Measurements from ENCODE around the gene VAV2.

VAV2 gene

GRCh38 chr9:133823189-133824105 lies 168.7 kb downstream of the VAV2 start:
- no peak for DNase-seq (ENCODE audit: low read depth in 2 of 3, low spot score in 2 of 3)

DNA sequence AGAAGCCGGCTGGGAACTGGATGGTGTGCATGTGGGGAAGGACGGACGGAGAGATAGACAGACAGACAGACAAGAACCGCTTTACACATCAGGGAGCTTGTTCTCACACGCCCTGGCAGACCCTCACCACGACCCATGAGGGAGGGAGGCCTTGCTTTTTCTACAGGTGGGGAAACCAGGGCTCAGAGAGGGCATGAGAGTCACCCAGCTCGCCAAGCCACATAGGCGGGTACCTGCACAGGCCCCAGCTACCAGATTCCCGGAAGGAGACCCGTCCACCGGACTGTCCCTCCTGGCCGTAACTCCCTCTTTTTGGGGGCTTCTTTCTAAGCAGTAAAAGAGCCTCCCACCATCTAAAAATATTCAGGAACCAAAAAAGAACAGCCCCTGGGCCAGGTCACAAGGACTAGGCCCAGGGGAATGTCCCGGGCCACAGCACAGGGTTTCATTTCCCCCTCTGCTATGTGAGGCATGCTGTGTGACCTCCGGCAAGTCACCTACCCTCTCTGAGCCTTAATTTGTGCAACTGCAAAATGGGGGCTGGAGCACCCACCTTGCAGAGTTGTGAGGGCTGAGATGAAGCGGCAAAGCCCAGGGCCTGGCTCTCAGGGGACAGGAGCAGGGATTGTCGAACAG lies 169.6 kb downstream of the VAV2 start:
- no peak for DNase-seq (ENCODE audit: low read depth in 2 of 3, low spot score in 2 of 3)

DNA sequence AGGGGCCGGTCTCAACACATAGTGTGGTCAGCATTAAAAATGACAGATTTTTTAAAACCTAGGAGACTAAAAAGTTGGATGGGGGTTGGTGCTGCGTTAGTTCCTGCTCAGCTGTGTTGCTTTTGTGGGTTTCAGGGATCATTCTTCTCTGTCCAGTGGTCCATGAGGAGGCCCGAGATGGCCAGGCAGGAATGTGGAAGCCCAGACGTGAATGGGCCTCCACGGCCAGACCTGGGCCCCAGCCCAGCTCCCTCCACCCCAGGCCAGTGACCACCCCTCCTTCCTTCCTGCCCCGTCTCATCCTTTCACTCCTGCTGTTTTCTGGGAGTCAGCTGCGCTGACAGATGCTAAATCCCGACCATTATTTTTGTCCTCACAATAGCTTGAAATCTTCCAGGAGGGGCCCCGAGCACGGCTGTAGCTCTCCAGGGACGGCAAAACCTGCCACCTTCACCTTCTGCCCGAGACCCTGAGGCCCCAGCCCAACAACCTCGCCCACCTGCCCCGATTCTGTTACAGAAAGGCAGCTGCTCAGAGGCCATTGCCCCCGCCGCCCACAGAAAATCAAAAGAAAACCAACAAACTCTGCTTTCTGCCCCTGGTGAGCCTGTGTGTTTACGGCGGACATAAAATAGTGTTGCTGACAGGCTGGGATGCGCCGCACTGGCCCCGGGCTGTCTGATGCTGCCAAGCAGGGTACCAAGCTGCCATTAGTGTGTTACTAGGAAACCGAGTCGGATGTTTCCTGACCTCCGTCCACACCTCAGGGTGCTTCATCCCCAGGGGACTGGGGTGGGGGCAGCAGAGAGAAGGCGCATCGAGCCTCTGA lies 170.3 kb downstream of the VAV2 start:
- no peak for DNase-seq (ENCODE audit: low read depth in 2 of 3, low spot score in 2 of 3)

DNA sequence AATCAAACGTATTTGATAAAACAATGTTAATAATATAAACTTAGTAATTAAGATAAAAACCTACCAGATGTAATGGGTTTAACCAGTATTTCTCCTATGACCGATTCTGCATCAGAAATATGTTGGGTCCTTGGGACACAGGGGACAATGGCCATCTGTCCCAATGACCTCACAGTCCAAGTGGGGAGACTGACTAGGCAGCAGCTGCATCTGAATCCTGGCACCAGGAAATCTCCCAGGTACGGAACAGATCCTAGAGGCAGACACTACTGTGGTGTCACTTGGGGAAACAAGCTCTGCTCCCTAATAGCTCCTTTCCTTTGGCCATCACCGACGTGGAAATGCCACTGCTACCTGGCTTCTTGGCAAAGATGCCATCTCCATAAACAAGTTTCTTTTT lies 172.2 kb downstream of the VAV2 start:
- no peak for DNase-seq (ENCODE audit: low read depth in 2 of 3, low spot score in 2 of 3)

DNA sequence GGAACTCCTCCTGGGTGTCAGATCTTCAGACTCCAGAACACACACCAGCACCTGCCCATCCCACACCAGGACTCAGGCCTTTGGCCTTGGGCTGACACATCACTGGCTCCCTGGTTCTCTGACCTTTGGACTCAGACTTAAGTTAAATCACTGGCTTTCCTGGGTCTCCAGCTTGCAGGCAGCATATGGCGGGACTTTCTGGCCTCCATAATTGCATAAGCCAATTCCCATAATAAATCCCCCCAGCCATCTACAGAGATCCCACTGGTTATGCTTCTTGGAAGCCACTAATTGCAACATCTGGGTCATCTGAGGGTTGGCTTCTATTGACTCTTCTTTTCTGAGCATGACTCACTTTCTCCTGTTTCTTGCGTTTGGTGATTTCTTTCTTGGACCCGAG lies 173.7 kb downstream of the VAV2 start:
- DNase-seq (ENCODE audit: low read depth in 2 of 3, low spot score in 2 of 3): no peak

- no peak for DNase-seq (ENCODE audit: low read depth in 2 of 3, low spot score in 2 of 3)
Measured at GRCh38 chr9:133815781-133816180, 176.3 kb downstream of the VAV2 start.

- DNase-seq (ENCODE audit: low read depth in 2 of 3, low spot score in 2 of 3): no peak
Measured at GRCh38 chr9:133814586-133815208, 177.4 kb downstream of the VAV2 start.

DNA sequence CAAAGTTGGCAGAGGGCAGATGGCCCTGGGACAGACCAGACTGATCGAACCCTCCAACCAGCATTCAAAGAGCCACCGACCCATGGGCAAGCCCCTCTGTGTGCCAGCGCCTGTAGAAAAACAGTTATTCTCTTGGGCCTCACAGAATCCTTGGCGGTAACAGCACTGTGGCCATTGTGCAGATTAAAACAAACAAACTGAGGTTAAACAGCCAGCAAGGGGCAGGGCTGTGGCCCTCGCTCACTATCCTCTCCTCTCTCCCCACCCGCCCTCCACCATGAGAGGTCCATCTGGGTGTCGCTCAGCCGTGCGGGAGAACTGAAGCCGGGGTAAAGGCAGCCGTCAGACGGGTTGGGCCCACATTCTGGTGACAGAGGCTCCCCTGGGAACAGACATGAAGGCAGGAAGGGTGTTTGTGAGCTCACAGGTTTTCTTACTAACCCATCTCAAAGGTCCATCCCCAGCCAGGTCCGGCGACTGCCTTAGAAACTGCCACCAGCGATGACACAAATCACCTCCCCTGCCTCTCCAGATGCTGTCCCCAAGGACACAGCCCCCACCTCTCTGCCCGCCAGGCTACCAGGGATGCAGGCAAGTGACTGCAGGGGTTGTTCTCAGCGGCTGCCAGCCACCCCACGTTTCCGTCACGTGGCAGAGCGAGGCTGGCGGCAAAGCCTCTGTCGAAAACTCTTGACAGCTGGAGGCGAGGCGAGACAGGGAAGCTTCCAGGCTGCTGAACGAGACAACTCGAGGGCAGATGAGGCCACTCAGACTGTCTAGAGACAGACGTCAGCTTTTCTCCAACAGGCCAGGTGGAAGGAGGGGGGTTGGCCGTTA lies 178.2 kb downstream of the VAV2 start:
- no peak for DNase-seq (ENCODE audit: low read depth in 2 of 3, low spot score in 2 of 3)

GRCh38 chr9:133812941-133813748 lies 179.0 kb downstream of the VAV2 start:
- DNase-seq (ENCODE audit: low read depth in 2 of 3, low spot score in 2 of 3): no peak

GRCh38 chr9:133812077-133812868 lies 179.9 kb downstream of the VAV2 start:
- no peak for DNase-seq (ENCODE audit: low read depth in 2 of 3, low spot score in 2 of 3)

DNA sequence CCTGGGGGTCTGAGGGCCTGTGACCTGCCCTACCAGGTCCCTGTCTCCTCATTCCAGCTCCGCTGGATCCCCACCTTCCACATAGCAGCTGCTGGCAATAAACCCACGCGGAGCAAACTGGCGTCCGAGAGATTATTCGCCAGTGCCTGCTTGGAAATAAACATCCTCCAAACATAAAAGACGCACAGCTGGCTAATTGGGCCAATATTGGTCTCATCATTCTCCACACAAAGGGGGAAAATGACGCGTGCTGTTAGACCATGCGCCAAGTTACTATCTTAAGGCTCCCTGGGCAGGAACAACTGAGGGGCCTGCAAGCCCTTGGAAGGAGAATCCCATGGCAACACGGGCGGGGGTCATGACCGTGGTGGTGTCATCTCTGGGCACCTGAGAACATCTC lies 180.7 kb downstream of the VAV2 start:
- DNase-seq (ENCODE audit: low read depth in 2 of 3, low spot score in 2 of 3): no peak

GRCh38 chr9:133810556-133811195 lies 181.4 kb downstream of the VAV2 start:
- no peak for DNase-seq (ENCODE audit: low read depth in 2 of 3, low spot score in 2 of 3)

DNA sequence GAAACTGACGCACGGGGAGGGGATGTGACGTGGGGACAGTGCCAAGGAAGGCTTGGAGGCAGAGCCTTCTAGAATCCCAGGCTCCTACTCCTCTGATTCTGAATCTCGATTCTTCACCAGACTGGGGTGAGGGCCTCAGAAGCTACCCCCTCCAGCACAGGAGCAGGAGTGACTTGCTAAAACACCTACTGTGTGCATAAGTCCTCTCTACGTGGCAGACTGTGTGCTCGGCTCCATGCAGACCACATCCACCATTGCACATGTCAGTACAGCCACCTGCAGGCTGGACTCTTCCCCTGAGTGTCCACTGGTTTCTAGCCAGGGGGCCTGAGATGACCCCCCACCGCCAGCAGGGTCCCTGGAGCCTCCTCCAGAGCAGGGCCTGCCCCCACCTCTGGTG lies 182.8 kb downstream of the VAV2 start:
- DNase-seq (ENCODE audit: low read depth in 2 of 3, low spot score in 2 of 3): no peak

DNA sequence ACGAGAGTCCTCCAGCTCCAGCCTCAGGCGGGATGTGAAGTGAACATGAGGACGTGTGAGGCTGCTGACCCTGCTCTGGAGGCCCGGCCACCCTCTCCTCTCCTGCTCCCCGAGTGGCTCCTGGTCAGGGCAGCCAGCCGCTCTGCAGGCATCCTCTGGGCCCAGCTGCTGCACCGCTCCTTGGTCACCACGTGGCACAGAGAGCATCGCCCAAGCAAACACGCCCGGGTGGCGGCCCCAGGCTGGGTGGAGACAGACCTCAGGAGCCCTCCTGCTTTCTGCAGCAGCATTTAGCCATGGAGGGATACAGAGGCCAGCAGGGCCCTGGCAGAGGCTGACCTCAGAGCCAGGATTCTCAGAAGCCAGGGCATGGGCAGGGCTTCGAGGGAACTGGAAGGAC lies 184.3 kb downstream of the VAV2 start:
- no peak for DNase-seq (ENCODE audit: low read depth in 2 of 3, low spot score in 2 of 3)

GRCh38 chr9:133807037-133807436 lies 185.1 kb downstream of the VAV2 start:
- DNase-seq (ENCODE audit: low read depth in 2 of 3, low spot score in 2 of 3): no peak

GRCh38 chr9:133806623-133807010 lies 185.5 kb downstream of the VAV2 start:
- no peak for DNase-seq (ENCODE audit: low read depth in 2 of 3, low spot score in 2 of 3)

DNA sequence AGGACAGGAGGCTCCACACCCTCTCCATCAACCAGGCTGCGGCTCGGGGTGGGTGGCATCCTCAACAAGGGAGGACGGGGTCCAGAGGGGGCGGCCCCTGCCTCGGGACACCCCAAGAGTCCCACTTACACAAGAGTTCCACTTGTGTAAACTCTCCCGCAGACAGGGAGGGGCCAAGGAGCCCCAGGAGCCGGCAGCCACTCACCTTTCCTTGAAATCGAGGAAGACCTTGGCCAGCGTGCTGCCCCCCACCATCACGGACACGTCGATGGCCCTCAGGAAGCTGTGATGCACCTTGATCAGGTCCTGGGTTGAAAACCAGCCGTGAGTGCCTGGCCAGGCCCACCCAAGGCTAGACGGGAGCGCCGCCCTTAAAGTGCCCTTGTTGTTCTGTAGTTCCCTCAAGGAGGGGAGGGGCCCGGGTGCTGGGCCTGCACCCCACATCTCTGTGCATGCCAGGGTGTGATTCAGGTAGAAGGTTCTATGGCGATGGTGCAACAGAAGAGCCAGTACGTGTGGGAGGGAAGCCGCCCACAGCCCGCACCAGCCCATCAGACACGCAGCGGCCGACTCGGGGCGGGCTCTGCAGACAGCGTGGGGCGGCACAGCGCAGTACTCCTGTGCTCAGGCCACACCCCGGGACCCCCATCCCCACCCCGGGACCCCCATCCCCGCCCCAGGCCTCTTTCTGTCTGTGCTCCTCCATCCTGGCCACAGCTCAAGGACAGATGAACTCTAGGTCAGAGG lies 186.1 kb downstream of the VAV2 start:
- DNase-seq (ENCODE audit: low read depth in 2 of 3, low spot score in 2 of 3): no peak

DNA sequence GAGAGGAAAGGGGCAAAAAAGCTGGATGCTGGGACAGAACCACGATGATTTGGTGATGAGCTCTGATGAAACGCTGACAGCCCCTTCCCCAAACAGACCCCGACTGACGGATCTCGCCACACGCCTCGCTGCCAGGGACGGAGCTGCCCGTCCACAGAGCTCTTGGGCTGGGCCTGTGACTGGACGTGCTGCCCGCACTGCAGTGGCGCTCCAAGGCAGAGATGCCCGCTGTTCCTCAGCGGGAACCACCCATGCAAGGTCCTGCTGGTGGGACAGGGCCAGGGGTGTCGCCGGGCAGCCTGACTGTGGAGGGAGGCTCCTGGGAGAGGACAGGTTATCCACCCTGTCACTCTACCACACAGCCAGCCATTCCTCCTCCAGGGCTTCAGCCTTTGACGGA lies 187.9 kb downstream of the VAV2 start:
- no peak for DNase-seq (ENCODE audit: low read depth in 2 of 3, low spot score in 2 of 3)

Measured in activated CD8-positive, alpha-beta memory T cell treated with anti-CD3 and anti-CD28 coated beads for 48 hours (primary cell).